ENCODE results near the gene TBXAS1.

Gene TBXAS1

DNA sequence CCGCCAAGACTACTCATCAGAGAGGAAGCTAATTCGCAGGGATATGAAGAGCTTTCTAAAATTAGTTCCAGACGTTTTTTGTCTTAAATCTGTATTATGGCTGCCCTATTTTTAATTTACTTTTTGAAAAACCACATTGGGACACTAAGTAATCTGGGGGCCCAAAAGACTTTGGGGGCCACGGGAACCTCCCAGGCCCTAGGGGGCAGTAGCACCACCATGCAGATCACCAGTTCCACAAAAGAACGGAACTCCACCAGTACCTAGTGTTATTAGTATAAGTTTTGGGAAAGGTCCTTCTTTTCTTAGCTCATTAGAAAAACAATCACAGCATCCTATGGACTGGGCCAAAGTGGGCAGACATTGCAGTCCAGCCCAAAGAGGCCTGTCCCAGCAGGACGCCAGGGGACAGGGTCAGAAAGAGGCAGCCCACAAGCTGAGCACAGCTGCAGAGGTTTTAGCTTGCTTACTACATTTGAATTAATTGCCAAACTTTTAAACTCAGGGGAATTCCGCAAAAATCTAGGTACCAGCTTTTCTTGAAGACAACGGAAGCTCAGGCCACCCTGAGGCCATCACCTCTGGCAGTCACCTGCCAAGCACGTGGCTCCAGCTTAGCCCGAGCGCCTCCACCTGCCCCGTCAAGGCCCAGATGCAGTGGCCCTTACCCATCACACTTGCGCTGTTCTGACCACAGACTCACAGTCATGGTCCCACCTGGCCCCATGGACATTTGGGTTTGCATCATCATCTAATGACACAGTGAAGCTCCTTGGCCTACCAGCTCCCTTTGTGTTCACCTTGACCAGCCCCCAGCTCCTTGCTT lies 158.8 kb downstream of the TBXAS1 start:
- no peak for DNase-seq

DNA sequence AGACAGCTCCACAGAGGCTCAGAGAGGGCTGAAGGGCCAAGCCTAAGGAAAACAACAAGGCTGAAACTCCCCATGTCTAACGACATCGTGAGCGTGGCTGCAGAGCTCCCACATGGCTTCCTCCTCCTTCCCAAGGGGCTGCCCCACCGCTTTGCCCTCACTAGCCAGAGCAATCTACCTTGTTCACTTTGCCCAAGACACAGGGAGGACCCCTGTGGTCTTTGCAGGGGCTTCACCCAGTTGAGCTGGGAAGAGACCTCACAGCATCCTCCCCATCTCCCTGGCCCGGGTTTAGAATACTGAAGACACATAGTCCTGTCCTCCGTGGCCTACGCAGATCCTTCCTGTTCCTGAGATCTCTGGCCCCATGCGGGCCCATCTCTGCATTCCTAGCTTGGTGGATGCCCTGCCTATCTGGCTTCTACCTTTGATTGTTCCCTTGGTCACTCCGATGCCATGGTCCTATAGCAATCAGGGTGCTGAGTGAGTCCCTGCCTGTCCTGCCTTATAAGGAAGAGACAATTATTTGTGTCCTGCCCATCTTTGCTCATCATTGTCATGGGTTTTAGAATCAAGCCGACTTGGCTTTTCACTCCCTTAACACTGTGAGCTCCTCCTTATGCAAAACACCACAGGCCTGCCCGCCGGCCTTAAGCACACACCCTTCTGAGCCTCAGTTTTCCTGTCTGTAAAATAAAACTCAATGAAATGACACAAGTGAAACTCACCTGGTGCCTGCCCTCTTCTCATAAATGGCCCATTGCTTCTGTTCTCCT lies 160.5 kb downstream of the TBXAS1 start:
- no peak for DNase-seq

- no peak for DNase-seq
Observed at GRCh38 chr7:139990142-139990535, 161.1 kb downstream of the TBXAS1 start.

- DNase-seq = no peak
Observed at GRCh38 chr7:139990571-139991268, 161.7 kb downstream of the TBXAS1 start.

DNA sequence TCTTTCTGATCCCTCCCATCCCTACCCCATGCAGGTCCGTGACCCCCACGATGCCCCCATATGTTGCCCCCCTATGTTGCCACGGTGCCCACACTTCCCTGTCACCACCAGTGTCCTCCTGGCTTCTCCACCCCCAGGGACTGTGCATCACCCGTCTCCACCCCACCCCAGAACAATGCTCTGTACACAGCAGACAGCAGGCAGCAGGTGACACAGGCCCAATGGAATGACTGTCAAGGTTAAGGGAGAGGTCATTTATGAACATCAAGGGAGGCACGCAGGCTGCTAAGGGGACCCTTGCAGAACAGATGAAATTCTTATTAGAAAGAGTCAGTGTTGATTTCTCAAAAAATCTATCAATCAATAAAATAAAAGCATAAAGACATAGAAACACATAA lies 162.2 kb downstream of the TBXAS1 start:
- DNase-seq = no peak

GRCh38 chr7:139991911-139992310 lies 162.8 kb downstream of the TBXAS1 start:
- no peak for DNase-seq

GRCh38 chr7:139992353-139993044 lies 163.4 kb downstream of the TBXAS1 start:
- DNase-seq = no peak

DNA sequence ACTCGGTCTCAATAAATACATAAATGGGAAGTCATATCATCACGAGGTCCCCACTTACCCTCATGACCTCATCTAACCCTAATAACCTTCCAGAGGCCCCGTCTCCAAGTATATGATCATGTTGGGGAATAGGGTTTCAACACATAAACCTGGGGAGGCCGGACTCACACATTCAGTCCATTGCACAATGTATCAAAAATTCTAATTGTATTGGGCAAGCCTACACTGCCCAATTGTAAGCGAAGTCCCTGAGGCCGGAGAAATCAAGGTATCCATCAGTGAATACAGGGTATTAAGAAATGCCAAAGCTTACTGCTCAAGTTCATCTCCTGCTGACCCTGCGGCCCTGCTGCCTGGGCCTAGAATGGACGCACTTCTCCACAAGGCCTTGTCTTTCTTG lies 164.1 kb downstream of the TBXAS1 start:
- DNase-seq = no peak

DNA sequence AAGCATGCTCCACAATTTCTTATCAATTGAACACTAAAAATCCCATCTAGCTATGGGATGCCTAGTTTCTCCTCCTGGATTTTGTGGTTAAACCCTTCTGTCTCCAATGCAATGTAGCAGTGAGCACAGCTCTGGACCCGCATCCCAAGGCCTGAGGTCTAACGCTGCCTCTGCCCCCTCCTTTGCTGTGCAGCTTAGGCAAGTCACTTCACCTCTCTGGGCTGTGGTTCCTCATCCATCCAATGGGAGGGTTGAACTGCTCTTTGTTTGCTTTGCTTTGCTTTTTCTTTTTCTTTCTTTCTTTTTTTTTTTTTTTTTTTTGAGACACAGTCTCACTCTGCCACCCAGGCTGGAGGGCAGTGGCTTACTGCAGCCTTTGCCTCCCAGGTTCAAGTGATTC lies 164.5 kb downstream of the TBXAS1 start:
- DNase-seq = no peak

DNA sequence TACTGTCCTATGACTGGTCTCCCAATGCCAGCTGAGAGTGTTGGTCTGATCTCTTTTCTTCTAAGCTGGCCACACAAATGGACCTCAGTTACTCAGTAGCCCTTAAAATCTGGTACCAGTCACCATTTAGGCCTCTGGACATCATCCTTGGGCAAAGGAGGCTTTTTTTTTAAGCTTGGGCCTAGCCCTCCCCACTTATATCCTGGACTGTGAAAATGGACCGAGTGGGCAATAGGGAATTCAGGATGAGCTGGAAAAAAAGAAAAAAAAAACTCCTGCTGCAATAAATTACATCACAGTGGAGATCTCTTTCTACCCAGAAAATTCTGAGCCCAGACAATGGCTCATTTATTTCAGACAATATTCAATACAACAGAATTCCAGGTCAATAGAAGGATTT lies 165.3 kb downstream of the TBXAS1 start:
- DNase-seq = no peak

GRCh38 chr7:139995017-139995915 lies 166.2 kb downstream of the TBXAS1 start:
- DNase-seq = no peak

DNA sequence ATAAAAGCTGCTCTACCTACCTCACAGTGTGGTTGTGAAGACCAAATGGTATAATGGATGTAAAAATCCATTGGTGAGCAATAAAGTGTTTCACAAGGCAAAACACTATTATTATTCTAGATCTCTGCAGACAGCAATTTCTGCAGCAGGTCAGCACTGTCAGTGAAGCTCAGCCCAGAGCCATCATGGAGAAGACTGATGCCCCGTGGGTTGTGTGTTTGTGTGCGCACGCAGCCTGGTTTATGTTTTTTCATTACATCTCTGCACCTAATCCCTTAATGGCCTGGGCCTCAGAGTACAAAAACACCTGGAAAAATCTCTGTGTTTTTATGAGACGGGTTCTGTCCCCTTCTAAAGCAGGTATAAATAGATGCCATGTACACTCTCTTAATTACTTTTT lies 169.5 kb downstream of the TBXAS1 start:
- DNase-seq = no peak

DNA sequence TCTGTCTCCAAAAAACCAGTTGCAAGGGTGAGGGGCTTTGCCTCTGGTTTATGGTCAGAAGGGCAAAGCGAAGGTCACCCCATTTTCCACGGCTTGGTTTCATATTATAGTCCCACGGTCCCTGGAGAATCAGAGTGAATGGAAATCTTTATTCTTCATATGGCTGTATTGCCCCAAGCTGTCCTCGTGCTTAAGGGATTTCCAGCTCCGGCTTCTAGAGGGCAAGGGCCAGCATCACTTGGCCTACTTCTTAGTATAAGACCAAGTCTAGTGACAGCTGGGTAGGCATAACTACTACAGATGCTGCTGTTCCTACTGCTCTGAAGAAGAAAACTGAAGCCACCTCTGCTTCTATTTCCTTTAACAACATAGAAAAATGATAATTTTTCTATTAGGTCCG lies 170.5 kb downstream of the TBXAS1 start:
- no peak for DNase-seq

DNA sequence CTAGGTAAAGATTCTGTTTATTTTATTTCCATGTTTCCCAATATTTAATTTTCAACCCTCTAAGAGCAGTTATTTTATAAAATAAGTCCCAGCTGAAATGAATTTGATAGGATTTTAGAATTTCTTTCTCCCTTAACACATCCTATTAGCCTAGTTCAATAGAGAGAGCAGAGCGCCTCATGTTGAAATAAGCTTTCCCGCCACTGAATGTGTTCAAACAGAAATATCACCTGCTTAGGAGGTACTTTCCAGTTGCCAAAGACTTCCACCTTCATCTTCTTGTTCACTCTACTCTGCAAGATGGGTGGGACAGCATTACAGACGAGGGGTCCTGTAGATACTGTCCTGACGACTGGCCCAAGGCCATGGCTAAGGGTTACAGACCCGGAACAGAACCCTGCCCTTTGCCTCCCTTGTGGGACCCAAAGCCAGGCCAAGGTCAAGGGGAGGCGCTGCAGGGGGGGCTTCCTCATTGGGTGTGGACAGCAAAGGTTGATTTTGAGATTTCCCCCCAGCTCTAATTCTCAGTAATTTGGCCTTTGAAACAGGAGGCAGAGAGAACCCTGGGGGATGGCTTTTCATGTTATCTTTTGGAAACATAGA lies 171.7 kb downstream of the TBXAS1 start:
- DNase-seq = no peak

- DNase-seq = peak; percentile 14
Observed at GRCh38 chr7:140003913-140004382, 174.9 kb downstream of the TBXAS1 start.

DNA sequence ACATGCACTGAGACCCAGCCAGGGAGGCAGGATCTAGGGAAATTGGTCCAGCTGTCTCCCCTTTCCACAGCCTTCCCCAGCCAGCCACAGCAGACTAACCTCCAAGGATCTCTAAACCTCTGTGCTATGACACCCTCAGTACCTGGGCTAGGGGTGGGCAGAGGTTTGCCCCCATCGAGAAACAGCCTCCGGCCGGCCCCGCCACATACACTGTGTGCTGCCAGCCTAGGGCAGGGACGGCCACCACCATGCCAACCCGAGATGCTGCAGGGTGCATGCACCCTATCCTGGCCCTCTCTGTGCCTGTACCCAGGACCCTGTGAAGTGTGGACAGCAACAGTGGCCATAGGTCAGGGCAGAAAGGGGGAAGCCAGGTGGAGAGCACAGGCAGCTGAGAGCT lies 175.6 kb downstream of the TBXAS1 start:
- DNase-seq = no peak

DNA sequence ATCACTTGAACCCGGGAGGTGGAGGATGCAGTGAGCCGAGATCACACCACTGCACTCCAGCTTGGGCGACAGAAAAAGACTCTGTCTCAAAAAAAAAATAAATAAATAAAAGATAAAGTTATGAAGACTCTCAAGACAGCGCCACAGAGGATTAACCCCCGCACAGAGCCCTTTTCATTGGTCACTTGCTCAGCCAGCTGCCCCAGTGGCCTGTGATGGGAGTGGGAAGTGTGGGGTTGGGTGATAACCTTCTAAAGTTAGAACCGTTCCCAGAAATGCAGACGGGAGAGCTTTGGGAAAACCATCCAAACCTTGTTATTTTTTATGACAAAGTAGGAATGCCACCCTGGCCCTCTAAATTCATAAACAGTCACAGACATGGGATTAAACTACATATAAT lies 176.3 kb downstream of the TBXAS1 start:
- DNase-seq = no peak

DNA sequence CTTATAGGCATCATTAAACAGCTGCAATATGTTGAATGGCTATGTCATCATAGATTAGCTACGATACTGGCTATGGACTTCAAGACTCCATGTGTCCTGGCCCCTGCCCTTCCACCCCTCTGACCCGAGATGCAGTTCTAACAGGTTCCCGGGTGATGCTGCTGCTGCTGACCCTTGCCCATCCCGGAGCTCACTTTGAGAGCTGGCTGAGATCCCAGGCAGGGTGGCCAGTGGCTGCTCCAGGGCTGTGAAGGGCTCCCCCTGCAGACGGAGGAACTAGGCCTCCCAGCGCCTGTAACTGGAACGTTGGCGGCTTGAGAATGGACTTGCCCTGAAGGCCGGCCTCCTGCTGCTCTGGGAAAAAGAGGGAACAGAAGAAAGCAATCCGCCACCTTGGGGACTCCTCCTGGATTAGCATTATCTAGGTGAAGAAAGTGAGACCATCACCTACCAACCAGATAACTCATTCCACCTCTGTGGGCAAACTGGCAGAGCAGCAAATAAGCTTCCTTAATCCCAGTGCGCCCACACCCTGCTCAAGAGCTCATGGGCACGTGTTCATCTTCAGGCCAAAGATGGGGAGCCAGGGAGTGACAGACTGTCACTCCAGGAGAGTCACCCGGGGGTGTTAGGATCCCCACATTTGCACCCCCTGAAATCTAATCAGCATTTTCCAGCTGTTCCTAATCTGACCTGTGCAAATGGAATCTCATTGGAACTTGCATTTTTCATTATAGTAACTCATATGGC lies 176.9 kb downstream of the TBXAS1 start:
- no peak for DNase-seq

- DNase-seq = no peak
Observed at GRCh38 chr7:140006600-140006999, 177.5 kb downstream of the TBXAS1 start.

GRCh38 chr7:140007051-140007690 lies 178.1 kb downstream of the TBXAS1 start:
- DNase-seq = no peak

All from activated T-cell treated with anti-CD3 and anti-CD28 coated beads for 4 hours (primary cell).